Activated CD8-positive, alpha-beta memory T cell treated with anti-CD3 and anti-CD28 coated beads, Interleukin-2, amount 50 U/mL, for 1 hour (primary cell): ENCODE data around the gene TMPRSS2.

ENCODE experiments used
- DNase-seq: peaks from one replicate; pipeline ENCODE4 v3.0.0-alpha.2; 2020; ENCODE audit errors: extremely low read depth

Gene TMPRSS2

DNA sequence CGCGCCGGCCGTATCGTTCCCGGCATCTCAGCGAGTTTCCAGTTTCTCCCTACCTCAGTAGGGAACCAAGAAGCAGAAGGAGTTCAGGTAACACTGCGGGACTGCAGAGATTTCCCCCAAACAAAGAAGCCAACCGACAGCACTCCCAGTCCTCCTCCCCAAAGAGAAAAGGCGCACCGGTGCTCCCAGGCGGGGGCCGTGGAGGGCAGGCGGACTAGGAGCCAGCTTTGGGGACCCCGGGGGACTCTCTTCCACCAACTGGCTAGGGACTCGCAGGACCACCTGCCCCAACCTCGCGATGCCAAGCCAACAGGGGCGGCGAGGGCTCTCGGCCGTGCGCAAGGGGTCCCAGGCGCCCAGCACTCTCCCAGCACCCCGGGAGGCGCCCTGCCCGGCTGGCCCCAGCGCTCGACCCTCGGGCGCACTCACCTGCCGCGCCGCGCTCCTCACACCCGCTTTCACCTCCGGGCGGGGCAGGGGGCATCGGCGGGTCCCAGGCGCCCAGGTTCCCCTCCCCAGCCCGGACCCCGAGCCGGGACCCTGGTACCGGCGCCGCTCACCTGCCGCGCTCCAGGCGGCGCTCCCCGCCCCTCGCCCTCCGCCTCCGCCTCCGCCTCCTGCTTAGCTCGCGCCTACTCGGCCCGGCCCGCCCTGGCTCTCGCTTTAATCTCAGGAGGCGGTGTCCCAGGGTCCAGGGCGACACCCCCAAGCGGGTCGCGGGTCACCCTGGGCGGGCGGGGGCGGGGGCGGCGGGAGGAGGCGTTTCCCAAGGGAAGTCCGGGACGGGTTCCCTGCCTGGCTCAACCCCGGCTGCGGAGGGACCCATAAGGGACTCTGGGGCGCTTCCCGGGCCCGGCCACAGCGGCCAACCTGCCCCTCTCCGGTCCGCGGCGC, at the start of gene TMPRSS2:
Gene TMPRSS2 (minus strand): TSS at position 638 of the 894 bp plus-strand sequence. CDS start 10,025 bp downstream, outside the sequence.
- DNase-seq, result no peak

DNA sequence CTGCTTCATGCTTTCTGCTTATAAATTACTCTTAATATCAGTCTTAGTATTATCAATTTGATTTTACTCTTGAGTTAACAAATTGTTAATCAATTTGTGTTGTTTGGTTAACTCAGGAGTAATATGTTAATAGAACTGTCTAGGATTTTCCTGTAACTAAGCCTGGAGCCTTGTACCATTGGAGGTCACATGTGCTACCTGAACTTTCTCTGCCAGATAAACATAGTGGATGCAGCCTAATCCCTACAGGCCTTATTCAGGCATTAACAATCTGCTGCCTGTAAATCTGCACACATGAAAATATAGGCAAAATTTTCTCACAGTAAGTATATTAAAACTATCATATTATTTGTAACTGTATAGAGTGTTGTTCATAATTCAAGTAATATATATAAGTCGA, 47.1 kb upstream of the TMPRSS2 start:
- no peak for DNase-seq

DNA sequence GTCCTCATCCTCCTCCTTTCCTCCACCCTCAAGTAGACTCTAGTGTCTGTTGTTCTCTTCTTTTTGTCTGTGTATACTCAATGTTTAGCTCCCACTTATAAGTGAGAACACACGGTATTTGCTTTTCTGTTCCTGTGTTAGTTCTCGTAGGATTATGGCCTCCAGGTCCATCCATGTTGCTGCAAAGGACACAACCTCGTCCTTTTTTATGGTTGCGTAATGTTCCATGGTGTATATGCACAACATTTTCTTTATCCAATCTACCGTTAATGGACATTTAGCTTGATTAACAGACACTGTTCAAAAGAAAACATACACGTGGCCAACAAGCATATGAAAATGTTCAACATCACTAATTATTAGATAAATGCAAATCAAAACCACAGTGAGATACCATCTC, 44.3 kb upstream of the TMPRSS2 start:
- no peak for DNase-seq

DNA sequence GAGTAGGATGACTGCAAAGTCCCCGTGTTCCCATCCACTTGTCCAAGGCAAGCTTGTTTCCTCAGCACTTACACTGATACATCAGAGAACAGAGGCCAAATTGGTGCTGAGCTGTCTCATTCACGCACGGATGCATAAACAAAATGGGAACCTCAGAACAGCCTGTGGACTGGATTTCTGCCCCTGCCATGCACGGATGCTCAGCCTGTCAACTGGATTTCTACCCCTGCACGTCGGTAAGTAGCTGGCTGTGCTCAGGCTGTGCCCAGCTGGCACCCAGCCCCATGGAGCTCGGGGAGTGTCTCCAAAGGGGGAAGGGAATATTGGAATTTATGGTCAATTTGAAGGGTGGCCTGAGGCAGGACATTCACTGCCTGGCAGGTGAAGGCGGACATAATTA, 40.8 kb upstream of the TMPRSS2 start:
- DNase-seq, result no peak

DNA sequence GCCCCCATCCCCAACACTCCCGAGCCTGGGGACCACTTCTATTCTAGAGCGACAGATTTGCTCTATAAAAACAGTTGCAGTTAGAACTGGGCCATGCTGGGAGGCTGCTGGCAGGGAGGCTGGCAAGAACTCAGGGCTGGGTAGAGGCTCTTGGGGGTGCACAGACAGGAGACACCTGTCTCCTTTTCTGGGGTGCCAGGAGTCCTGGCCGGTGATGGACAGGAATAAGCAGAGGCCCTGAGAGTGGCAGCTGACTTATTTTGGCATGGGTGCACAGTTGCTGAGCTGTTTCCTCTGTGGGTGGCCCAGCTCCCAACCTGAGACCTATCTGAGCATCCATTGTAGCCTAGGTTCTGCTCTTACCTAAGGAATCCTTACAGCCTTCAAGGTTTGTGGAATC, 39.2 kb upstream of the TMPRSS2 start:
- no peak for DNase-seq

DNA sequence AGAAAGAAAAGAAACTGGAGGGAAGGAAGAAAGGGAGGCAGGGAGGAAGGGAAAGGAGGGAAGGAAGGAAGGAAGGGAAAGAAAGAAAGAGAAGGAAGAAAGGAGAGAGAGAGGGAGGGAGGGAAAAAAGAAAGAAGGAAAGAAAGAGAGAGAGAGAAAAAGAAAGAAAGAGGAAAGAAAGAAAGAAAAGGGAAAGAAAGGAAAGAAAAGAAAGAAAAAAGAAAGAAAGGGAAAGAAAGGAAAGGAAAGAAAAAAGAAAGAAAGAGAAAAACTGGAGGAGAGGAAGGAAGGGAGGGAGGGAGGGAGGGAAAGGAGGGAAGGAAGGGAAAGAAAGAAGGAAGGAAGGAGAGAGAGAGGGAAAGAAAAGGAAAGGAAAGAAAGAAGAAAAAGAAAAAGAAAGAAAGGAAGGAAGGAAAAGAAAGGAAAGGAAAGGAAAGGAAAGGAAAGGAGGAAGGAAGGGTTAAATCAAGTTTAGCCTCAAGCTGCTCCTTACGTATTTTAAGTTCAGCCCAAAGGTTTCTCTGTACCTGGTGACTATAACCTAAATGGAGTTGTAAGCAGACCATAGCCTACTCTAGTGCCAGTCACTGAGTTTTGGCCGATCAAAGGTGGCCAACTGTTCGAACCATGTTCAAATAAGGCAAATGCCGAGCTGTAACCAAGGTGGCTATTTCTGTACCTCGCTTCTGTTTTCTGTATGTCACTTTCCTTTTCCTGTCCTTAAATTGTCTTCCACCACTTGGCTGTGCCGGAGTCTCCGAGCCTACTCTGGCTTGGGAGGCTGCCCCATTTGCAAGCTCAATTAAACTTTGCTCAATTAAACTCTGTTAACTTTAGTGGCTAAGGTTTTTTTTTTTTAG, 37.8 kb upstream of the TMPRSS2 start:
- DNase-seq, result no peak

DNA sequence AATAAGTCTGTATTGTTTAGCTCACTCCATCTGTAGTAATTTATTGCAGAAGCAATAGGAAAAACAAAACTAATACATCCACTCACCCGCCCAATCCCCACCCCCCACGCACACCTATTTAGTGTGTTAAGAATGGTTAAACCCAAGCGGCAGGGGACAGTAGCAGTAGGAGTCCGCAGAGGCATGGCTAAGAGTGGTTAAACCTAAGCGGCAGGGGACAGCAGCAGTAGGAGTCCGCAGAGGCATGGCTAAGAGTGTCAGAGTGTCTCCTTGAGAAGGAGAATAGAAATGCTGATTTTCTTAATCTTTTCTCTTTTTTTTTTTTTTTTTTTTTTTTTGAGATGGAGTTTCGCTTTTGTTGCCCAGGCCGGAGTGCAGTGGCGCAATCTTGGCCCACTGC, 34.8 kb upstream of the TMPRSS2 start:
- DNase-seq, result no peak

DNA sequence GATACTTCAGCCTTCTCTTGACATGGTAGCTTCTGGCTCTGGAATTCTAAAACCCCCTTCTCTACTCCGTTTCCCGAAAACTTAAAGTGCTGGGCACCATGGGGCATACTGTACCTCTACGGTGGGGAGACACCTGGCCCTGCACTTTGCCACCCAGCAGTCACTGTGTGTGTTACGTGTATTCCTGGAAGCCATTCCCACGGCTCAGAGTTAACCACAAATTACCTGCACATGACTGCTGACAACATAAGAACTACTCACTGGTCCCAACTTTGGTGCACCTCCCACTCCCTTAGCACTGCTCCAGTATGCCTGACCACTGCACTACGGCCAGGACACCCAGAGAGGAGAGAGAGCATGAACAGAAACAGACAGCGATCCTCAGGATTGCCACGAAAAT, 29.4 kb upstream of the TMPRSS2 start:
- no peak for DNase-seq

DNA sequence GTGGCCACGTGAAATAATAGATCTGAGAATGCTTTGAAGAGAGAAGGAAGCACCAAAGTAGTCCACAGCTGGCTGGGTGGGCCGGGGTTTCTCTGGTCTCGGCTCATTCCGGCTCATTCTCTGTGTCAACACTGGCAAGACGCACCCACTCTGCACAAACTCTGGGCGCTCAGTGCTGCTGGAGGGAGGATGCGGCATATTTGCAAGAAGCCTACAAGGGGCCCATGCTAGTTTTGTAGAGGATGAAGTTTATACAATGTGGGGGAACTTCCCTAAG, 28.8 kb upstream of the TMPRSS2 start:
- no peak for DNase-seq

DNA sequence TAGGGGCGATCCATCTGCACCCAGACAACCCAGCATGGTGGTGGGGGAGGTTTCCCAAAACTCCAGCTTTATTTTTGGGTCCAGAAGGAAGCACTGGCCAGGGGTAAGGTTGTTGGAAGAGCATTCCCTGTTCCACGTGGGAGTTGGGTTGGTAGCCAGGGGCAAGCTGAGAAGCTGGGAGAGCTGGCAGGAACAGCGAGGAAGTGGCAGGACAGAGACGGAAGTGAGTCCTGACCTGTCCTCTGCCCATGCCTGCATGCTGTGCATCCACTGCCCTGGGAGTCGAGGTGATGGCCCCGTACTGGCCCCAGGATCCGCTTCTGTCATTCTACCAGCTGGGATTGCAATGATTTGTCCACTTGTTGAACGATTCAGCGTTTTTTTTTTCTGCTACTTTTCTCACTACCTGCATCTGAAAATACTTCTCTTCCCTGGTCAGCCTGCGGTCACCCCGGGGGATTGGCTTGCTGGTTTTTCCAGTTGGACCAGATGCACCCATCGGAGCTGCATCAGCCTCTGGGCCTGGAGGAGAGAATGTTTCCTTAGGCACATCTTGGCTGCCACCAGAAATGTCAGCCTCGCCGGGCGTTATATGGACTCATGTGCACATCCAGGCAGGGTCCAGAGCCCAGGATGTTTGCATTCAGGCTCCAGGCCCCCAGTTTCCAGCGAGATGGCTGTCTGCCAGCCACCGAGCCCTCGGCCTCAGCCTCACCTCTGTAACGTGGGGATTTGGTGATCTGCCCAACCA, 28.3 kb upstream of the TMPRSS2 start:
- no peak for DNase-seq

DNA sequence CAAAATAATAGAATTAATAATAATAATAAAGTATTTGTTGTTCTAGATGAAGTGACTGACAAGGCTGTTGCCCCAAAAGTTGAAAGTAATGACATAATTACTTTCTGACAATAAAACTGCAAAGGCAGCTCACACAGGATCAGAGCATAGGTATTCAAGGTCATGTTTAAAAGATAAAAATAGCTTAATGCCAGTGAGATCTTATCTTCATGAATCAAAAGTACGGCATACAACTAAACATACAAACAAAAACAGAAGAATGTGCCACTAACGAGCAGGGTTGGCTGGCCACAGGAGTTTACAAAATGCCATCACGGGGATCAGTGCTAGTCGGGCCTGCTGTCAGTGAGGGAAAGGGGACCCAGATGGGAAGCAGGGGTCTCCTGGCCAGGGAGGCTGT, 22.4 kb upstream of the TMPRSS2 start:
- no peak for DNase-seq

DNA sequence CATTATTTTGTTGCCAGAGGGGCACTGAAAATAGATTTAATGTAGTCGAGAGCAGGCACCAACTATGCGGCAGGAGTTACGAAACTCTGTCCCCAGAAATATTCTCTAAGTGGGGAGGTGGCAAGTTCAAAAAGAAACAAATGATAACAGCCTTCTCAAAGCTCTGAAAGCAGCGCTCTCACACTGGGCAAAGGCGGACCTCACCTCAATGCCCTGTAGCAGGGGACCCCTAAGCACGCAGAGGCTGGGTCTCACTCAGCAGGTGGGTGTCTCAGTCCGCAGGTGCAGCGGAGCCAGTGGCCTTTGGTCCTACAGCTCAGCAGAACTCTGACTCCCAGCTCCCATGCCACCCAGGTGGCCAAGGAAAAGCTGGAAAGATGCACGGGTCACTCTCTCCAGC, 21.8 kb upstream of the TMPRSS2 start:
- no peak for DNase-seq

DNA sequence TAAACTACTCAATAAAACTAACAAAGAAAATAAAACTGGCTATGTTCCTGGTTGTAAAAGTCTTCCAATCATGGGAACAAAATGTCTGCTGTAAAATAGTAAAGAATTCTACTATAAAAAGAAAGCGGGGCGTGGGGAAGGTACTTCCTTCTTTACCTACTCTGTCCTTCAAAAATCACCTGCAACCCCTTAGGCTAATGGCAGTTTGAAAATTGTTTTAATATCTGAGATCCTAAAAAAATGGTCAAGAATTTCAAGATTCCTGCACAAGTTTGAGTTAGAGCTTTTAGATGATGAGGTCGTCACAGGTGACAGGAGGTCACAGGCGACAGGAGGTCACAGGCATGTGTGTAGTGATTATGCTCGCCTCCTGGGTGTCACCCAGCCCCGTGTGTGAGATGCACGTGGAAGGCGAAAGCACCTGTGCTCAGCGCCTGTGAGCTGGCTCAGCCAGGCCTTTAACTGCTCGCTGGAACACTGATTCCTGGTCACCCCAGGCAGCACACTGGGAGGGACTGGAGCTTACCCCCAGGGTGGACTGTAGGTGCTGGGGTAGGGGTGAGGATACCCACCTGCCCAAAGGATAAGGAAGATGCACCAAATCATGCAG, 18.6 kb upstream of the TMPRSS2 start:
- DNase-seq, result no peak

DNA sequence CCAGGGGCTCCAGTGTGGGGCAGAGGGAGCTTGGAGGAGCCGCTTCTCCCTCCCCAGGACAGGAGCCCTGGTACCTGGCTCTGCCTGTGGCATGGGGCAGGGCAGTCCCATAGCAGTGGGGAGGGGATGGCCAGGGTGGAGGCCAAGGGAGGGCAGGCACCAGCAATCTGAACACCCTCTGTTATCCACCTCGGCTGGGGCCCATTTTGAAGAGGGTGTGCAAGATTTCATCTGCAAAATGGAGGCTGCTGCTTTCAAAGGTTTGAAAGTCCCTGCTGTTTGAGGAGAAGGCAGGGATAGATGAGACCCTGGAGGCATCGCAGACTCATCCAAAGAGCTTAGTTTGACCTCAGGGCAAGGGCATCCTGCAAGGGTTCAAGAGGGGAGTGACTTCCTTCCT, 15.2 kb upstream of the TMPRSS2 start:
- no peak for DNase-seq

DNA sequence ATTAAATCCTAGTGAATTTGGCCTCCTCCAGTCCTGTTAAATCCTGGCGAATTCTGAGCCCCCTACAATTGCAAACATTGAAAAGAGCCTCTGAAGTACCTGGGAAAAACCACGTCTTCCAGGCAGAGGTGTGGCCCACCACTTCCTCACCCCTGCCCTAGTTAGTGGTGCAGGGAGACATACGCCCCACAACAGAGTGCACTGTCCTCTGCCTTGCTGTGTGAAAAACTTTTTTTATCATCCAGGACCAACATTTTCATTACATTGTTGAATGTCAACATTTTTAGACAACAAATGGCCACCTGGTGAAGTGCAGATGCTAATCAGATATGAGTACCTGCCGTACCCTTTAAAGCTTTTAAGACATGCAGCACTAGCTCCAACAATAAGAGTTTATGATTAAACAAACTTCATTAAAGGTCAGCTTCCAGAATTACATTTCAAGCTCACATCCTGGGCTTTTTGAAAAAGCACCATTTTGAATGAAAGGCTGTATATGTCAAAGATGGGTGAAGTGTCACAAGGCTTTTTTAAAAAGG, 13.6 kb upstream of the TMPRSS2 start:
- no peak for DNase-seq

DNA sequence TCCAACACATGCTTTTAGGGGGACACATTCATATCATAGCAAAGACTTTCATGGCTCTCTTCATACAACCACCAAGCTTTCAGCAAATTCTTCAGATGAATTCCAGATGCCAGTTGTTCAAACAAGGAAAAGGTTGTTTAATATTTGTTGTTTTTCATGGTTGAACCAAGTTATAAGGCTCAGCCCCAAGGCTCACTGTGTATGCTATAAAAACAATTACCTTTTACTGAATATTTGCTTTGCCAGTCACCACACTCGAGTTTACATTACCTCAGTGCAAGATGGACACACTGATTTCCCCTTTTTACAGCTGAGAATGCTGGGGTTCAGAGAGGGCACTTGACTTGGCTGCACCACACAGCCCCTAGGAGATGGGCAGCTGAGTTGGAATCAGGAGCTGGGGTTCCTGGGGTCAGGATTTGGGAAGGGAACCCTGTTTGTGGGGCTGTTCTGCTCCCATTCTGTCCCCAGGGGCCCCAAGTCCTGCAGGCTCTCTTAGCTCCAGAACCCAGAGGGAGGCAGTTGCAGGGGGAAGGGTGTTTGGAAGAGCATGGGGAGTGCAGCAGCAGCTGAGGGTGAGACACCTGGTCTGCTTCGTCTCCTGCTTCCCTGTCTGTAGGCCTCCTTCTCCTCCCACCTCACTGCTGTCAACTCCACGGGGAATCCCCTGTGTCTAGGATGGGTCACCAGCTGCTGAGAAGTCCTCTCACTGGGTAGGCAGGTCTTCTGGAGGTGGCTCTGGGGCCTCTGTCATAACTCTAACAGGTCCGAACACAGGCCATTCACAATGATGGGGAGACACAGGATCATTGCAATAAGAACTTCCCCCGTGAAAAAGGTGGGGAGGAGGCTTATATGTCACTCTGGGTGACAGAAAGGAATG, 12.8 kb upstream of the TMPRSS2 start:
- no peak for DNase-seq

DNA sequence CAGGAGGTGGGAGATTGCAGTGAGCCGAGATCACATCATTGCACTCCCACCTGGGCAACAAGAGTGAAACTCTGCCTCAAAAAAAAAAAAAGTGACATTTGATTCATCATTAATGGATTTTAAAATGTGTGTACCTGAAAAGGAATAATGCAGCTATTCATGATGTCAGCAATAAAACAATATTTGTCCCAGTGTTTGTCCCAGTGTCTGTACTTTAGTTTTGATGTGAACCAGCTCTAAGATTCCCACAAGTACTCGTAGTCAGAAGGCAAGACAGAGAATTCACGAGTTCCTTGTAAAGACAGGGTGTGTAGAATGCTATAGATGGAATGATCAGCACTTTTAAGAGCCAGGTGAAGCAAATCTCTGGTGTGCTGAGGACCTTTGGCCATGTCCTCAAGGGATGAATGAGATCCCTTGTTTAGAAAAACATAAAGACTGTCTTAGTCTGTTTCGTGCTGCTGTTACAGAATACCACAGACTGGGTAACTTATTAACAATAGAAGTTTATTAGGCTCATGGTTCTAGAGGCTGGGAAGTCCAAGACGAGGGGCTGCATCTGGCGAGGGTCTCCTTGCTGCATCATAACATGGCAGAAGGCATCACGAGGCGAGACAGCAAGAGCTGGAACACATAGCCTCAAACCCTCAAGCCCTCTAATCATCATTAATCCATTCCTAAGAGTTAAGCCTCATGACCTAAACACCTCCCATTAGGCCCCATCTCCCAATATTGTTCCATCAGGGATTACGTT, 12.0 kb upstream of the TMPRSS2 start:
- DNase-seq, result no peak

DNA sequence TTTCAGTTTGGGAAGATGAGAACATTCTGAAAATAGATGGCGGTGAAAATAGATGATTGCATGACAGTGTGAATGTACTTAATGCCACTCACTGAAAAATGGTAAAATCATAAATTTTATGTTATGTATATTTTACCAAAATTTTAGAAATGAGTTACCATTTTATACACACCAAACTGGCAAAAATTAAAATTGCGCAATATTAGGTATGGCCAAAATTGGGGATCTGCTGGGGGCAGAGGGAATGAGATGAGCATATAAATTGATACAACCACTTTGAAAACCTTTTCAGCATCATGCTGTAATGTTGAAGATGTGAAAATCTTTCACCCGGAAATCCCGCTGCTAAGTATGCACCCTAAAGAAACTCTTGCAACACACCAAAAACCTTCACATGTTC, 10.8 kb upstream of the TMPRSS2 start:
- no peak for DNase-seq

DNA sequence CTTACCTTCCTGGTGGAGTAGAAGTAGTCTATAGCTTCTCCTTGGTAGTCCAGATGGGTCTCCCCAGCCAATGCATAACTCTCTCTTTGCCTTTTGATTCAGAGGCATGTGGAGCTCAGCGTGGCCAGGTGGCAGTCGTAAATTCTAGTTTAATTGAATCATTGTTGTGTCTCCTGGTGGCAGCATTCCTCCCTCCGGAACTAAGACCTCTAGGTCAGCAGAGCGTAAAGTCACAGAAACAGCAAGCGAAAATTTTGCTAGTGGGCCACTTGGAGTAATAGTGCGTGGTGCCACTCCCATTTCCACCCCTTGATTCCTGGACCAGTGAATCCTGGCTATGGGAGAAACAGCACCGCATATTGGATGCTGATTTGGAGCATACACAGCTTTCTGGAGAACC, 3.9 kb upstream of the TMPRSS2 start:
- no peak for DNase-seq

DNA sequence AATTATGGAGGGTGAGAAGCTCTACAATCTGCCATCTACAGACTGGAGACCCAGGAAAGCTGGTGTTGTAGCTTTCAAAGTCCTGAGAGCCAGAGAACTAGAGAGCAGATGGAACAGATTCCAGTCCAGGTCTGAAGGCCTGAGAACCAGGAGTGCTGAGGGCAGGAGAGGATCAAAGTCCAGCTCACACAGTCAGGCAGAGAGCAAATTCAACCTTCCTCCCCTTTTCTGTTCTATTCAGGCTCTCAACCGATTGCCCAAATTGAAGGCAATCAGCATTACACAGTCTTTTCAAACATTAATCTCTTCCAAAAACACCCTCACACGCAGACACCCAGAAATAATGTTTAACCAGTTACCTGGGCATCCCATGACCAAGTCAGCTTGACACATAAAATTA, 2.5 kb upstream of the TMPRSS2 start:
- DNase-seq, result no peak
